NCI-H1694 treated with DMSO at 0.1 percent for 48 hours (cell line): ENCODE results near the gene ACTR3C.
"Not testable (repeated sequence)": the region's sequence is repeated elsewhere in the genome, so short reads cannot be mapped to it uniquely, and the experiment has no call there.

Source experiments
- DNase-seq: peaks from one replicate; lab custom pipeline; 2025; lab: John Stamatoyannopoulos, UW

Gene ACTR3C

GRCh38 chr7:150283111-150283510 is 40.2 kb downstream of the ACTR3C start:
- not testable (repeated sequence) for DNase-seq

GRCh38 chr7:150281681-150282403 is 41.5 kb downstream of the ACTR3C start:
- peak; percentile 30 for DNase-seq

GRCh38 chr7:150278383-150278782 is 45.0 kb downstream of the ACTR3C start:
- not testable (repeated sequence) for DNase-seq

GRCh38 chr7:150276132-150276695 is 47.1 kb downstream of the ACTR3C start:
- peak; percentile 52 for DNase-seq

- DNase-seq: not testable (repeated sequence)
Observed at GRCh38 chr7:150271898-150272297, 51.4 kb downstream of the ACTR3C start.

GRCh38 chr7:150270101-150270824 is 53.1 kb downstream of the ACTR3C start:
- not testable (repeated sequence) for DNase-seq

- not testable (repeated sequence) for DNase-seq
Observed at GRCh38 chr7:150268798-150269197, 54.5 kb downstream of the ACTR3C start.

- not testable (repeated sequence) for DNase-seq
Observed at GRCh38 chr7:150268287-150268686, 55.1 kb downstream of the ACTR3C start.

GRCh38 chr7:150266953-150267665 is 56.2 kb downstream of the ACTR3C start:
- not testable (repeated sequence) for DNase-seq

- not testable (repeated sequence) for DNase-seq
Observed at GRCh38 chr7:150262656-150263055, 60.7 kb downstream of the ACTR3C start.

GRCh38 chr7:150247745-150248144 is 75.6 kb downstream of the ACTR3C start:
- DNase-seq: not testable (repeated sequence)

- DNase-seq: not testable (repeated sequence)
Observed at GRCh38 chr7:150245208-150245607, 78.1 kb downstream of the ACTR3C start.

- not testable (repeated sequence) for DNase-seq
Observed at GRCh38 chr7:150242935-150243334, 80.4 kb downstream of the ACTR3C start.

- not testable (repeated sequence) for DNase-seq
Observed at GRCh38 chr7:150225444-150225843, 97.9 kb downstream of the ACTR3C start.

GRCh38 chr7:150222083-150222972 is 101.0 kb downstream of the ACTR3C start:
- peak; percentile 34 for DNase-seq

- peak; percentile 2 for DNase-seq
Observed at GRCh38 chr7:150220673-150221181, 102.6 kb downstream of the ACTR3C start.

GRCh38 chr7:150219941-150220658 is 103.2 kb downstream of the ACTR3C start:
- not testable (repeated sequence) for DNase-seq

GRCh38 chr7:150206848-150207247 is 116.5 kb downstream of the ACTR3C start:
- not testable (repeated sequence) for DNase-seq

GRCh38 chr7:150205866-150206265 is 117.5 kb downstream of the ACTR3C start:
- not testable (repeated sequence) for DNase-seq

- DNase-seq: not testable (repeated sequence)
Observed at GRCh38 chr7:150204577-150204976, 118.8 kb downstream of the ACTR3C start.
